IMR-90 (cell line): ENCODE results near the gene EPHX1. TPM values are rescaled to one million over a fixed set of nuclear protein-coding genes. Genes with fewer than 3 reads are reported as not detected.

Experiments used
- ATAC-seq: fragments of 200-7000 bp; cut with Tn5 transposase; 2 replicates; pipeline ENCODE4 v1.9.1; 2020; ENCODE audit warnings: low read depth, mild to moderate bottlenecking, moderate library complexity
- BruUV-seq: library from RNA; stranded (reverse); fragments of 400-500 nt; replicated peaks from 2 replicates; lab custom pipeline; 2021; lab: Mats Ljungman, UMichigan
- CTCF ChIA-PET: fragments of 300-600 bp; formaldehyde crosslinking; extraction: SDS; loops from one replicate; lab custom pipeline; 2021; ENCODE audit warnings: antibody characterized with exemption; lab: Yijun Ruan, JAX
- POLR2A ChIA-PET: fragments of 300-600 bp; sonication (Branson Sonifier 250); formaldehyde crosslinking; loops from one replicate; lab custom pipeline; 2022; ENCODE audit warnings: antibody characterized with exemption; ENCODE audit not compliant: unreplicated experiment; lab: Charles Lee
- DNase-seq: peaks from one replicate; pipeline ENCODE4 v3.0.0; 2013
- H2AFZ ChIP-seq: replicated peaks from 2 replicates; pipeline ENCODE3; 2013; ENCODE audit warnings: low read length, mild to moderate bottlenecking; ENCODE audit not compliant: poor library complexity
- H2AK5ac ChIP-seq: 2 replicates; pipeline ENCODE4 v1.6.1; 2013; ENCODE audit warnings: low read depth, low read length, inconsistent platforms
- H2AK9ac ChIP-seq: replicated peaks from 2 replicates; pipeline ENCODE3; 2013; ENCODE audit warnings: mild to moderate bottlenecking, low read depth, low read length, moderate library complexity; ENCODE audit not compliant: poor library complexity
- H2BK120ac ChIP-seq: 2 replicates; pipeline ENCODE4 v1.6.1; 2013; ENCODE audit warnings: low read depth, low read length, inconsistent platforms
- H2BK15ac ChIP-seq: 3 replicates; pipeline ENCODE4 v1.6.1; 2013; ENCODE audit warnings: low read depth, low read length, inconsistent platforms
- H2BK20ac ChIP-seq: 2 replicates; pipeline ENCODE4 v1.6.1; 2013; ENCODE audit warnings: low read depth, mild to moderate bottlenecking, inconsistent platforms, low read length, moderate library complexity
- H2BK5ac ChIP-seq: 2 replicates; pipeline ENCODE4 v1.6.1; 2013; ENCODE audit warnings: mild to moderate bottlenecking, low read depth, low read length, inconsistent platforms; ENCODE audit not compliant: poor library complexity, severe bottlenecking
- H3K14ac ChIP-seq: replicated peaks from 2 replicates; pipeline ENCODE4 v1.6.1; 2013; ENCODE audit warnings: low read depth, low read length, inconsistent platforms
- H3K18ac ChIP-seq: 2 replicates; pipeline ENCODE4 v1.6.1; 2013; ENCODE audit warnings: low read depth, low read length, control low read depth
- H3K23ac ChIP-seq: 2 replicates; pipeline ENCODE4 v1.6.1; 2013; ENCODE audit warnings: low read depth, low read length, inconsistent platforms
- H3K27ac ChIP-seq: 2 replicates; pipeline ENCODE4 v1.5.1; 2013; ENCODE audit warnings: mild to moderate bottlenecking, control low read depth, low read length; ENCODE audit not compliant: insufficient read depth
- H3K27me3 ChIP-seq: 2 replicates; pipeline ENCODE4 v1.6.1; 2013; ENCODE audit warnings: low read length; ENCODE audit not compliant: control insufficient read depth, insufficient read depth
- H3K36me3 ChIP-seq: 2 replicates; pipeline ENCODE4 v1.6.1; 2013; ENCODE audit warnings: low read length, mixed read lengths; ENCODE audit not compliant: control insufficient read depth, insufficient read depth
- H3K4ac ChIP-seq: 2 replicates; pipeline ENCODE4 v1.6.1; 2013; ENCODE audit warnings: low read depth, low read length, inconsistent platforms
- H3K4me1 ChIP-seq: 2 replicates; pipeline ENCODE4 v1.6.1; 2013; ENCODE audit warnings: low read length, mixed read lengths; ENCODE audit not compliant: control insufficient read depth, insufficient read depth
- H3K4me2 ChIP-seq: 2 replicates; pipeline ENCODE4 v1.6.1; 2013; ENCODE audit warnings: low read depth, mild to moderate bottlenecking, control low read depth, low read length, moderate library complexity
- H3K4me3 ChIP-seq: 2 replicates; pipeline ENCODE4 v1.5.1; 2013; ENCODE audit warnings: low read depth, mild to moderate bottlenecking, control low read depth, low read length, moderate library complexity; ENCODE audit not compliant: insufficient read depth
- H3K56ac ChIP-seq: 2 replicates; pipeline ENCODE4 v1.6.1; 2013; ENCODE audit warnings: low read length, inconsistent platforms; ENCODE audit not compliant: insufficient read depth; ENCODE audit errors: extremely low read depth
- H3K79me1 ChIP-seq, 2 experiments: 2 replicates each; pipeline ENCODE4 v1.6.1; 2013; ENCODE audit warnings: low read length in 2 of 2, inconsistent platforms in 1 of 2, low read depth in 1 of 2
- H3K9ac ChIP-seq: 2 replicates; pipeline ENCODE4 v1.6.1; 2013; ENCODE audit warnings: low read depth, low read length, control low read depth
- H3K9me1 ChIP-seq: 2 replicates; pipeline ENCODE4 v1.6.1; 2013; ENCODE audit warnings: low read length, inconsistent platforms; ENCODE audit not compliant: insufficient read depth
- H3K9me3 ChIP-seq: 2 replicates; pipeline ENCODE4 v1.6.1; 2013; ENCODE audit warnings: low read length; ENCODE audit not compliant: control insufficient read depth, insufficient read depth
- H4K20me1 ChIP-seq: 2 replicates; pipeline ENCODE4 v1.6.1; 2013; ENCODE audit warnings: low read length, inconsistent platforms; ENCODE audit not compliant: insufficient read depth
- H4K5ac ChIP-seq: 2 replicates; pipeline ENCODE4 v1.6.1; 2013; ENCODE audit warnings: mild to moderate bottlenecking, low read depth, low read length, control low read depth
- H4K8ac ChIP-seq, 2 experiments: 2 replicates each; pipeline ENCODE4 v1.6.1; 2013; ENCODE audit warnings: low read depth in 2 of 2, low read length in 2 of 2, control low read depth in 1 of 2, inconsistent platforms in 1 of 2
- H4K91ac ChIP-seq: 2 replicates; pipeline ENCODE4 v1.6.1; 2013; ENCODE audit warnings: low read depth, low read length, inconsistent platforms; ENCODE audit not compliant: insufficient read depth
- CEBPB ChIP-seq: IDR thresholded peaks from 2 replicates; pipeline ENCODE4 v1.6.1; 2012; ENCODE audit warnings: low read depth, low read length, improper control_type of control experiment
- CHD1 ChIP-seq: IDR thresholded peaks from 2 replicates; pipeline ENCODE4 v1.6.1; 2012; ENCODE audit warnings: low read depth, low read length, improper control_type of control experiment
- FOS ChIP-seq: fragments of 150-350 bp; IDR thresholded peaks from 2 replicates; pipeline ENCODE4 v1.6.1; 2016; ENCODE audit warnings: low read depth, low read length
- MAFK ChIP-seq: IDR thresholded peaks from 2 replicates; pipeline ENCODE4 v1.6.1; 2012; ENCODE audit warnings: low read depth, low read length, improper control_type of control experiment
- MAZ ChIP-seq: IDR thresholded peaks from 2 replicates; pipeline ENCODE4 v1.6.1; 2012; ENCODE audit warnings: low read depth, mild to moderate bottlenecking, low read length, improper control_type of control experiment, moderate library complexity, borderline replicate concordance
- MXI1 ChIP-seq: IDR thresholded peaks from 2 replicates; pipeline ENCODE4 v1.6.1; 2012; ENCODE audit warnings: low read depth, mild to moderate bottlenecking, low read length, moderate library complexity, borderline replicate concordance
- NFE2L2 ChIP-seq: fragments of 150-350 bp; IDR thresholded peaks from 2 replicates; pipeline ENCODE4 v1.6.1; 2016; ENCODE audit warnings: low read depth, mild to moderate bottlenecking, low read length
- POLR2A ChIP-seq: IDR thresholded peaks from 2 replicates; pipeline ENCODE4 v1.6.1; 2012; ENCODE audit warnings: mild to moderate bottlenecking, low read depth, low read length
- RAD21 ChIP-seq: IDR thresholded peaks from 2 replicates; pipeline ENCODE4 v1.6.1; 2012; ENCODE audit warnings: low read length, improper control_type of control experiment
- RCOR1 ChIP-seq: IDR thresholded peaks from 2 replicates; pipeline ENCODE4 v1.6.1; 2012; ENCODE audit warnings: mild to moderate bottlenecking, low read length, improper control_type of control experiment; ENCODE audit not compliant: insufficient replicate concordance
- RFX5 ChIP-seq: IDR thresholded peaks from 2 replicates; pipeline ENCODE4 v1.8.0; 2012; ENCODE audit warnings: low read depth, mild to moderate bottlenecking, low read length, moderate library complexity
- SMC3 ChIP-seq: fragments of 150-350 bp; IDR thresholded peaks from 2 replicates; pipeline ENCODE4 v1.6.1; 2016; ENCODE audit warnings: low read depth, mild to moderate bottlenecking, antibody characterized with exemption, low read length, moderate library complexity
- WGBS, 2 experiments: methylation state at CpG; one replicate each; pipeline versions ENCODE4 v1.1.5 to v1.1.7; 2013; ENCODE audit warnings: missing lambda C conversion rate in 2 of 2; ENCODE audit not compliant: insufficient read length in 1 of 2; ENCODE audit errors: extremely low coverage in 2 of 2; 5-methylcytosine and 5-hydroxymethylcytosine counted together
- dilution Hi-C: fragments of 300-500 bp; cut with HindIII; formaldehyde crosslinking; loops from one replicate; pipeline ENCODE4 v1.14.3; 2018; ENCODE audit warnings: low sequenced_read_pairs; ENCODE audit not compliant: unreplicated experiment
- in situ Hi-C: fragments of 300-500 bp; cut with MboI; formaldehyde crosslinking; loops from 3 replicates; pipeline ENCODE4 v1.14.3; 2019; ENCODE audit warnings: low sequenced_read_pairs, inconsistent platforms, mixed read lengths
- intact Hi-C: fragments of 100-400 bp; cut with micrococcal nuclease; formaldehyde crosslinking; loops from 2 replicates; pipeline ENCODE4 v1.10.0; 2022
- polyA plus RNA-seq, 3 experiments: library from polyadenylated mRNA; depleted of rRNA; stranded (reverse); fragments of >200 nt; gene quantifications; 2 replicates each; pipeline ENCODE4 v1.2.3, GENCODE V29; 2012; ENCODE audit warnings: low replicate concordance in 1 of 3
- total RNA-seq: library from RNA; depleted of rRNA; stranded (reverse); fragments of >200 nt; gene quantifications from 2 replicates; pipeline ENCODE4 v1.2.3, GENCODE V29; 2012
- TF ChIP-seq, protein P1 (sequence below): fragments of 150-350 bp; IDR thresholded peaks from 2 replicates; pipeline ENCODE4 v1.6.1; 2016; ENCODE audit warnings: low read depth, mild to moderate bottlenecking, low read length, moderate library complexity, borderline replicate concordance
- TF ChIP-seq, protein P2 (sequence below): conservative IDR thresholded peaks from 2 replicates; pipeline ENCODE4 v1.5.1; 2012; ENCODE audit warnings: mild to moderate bottlenecking, low read depth, low read length, improper control_type of control experiment

Gene EPHX1
- total and polyA plus RNA-seq, 2 of the 4 experiments (the other 2 are of a cell fraction) = 20.3 to 46.3 TPM

DNA sequence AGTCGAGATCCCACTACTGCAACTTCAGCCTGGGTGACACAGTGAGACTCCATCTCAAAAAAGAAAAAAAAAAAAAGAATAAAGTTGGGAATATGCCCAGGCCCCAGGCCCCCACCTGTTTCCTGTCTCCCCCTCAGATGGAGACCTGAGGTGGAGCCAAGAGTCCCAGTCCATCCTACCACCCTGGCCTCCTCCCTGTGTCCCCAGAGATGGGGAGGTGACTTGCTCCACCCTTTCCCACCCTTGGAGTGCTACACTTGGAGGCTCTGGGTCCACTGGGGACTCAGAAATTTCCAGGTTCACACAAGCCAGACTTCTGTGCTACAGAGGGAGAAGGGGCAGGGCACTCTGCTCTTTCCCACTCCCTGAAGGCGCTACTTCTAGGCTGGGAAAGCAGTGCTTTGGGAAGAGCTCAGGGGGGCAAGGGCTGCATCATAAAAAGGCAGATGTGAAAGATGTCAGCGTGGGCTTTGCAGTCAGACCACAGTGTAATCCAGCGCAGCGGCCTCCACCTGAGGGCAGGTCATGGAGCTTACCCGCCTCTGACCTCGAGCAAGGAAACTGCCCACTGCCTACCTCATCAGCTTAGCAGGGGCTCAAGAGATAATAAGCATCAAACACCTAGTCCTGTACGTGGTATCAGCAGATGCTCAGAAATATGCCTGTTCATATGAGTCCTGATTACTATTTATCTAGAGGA, 58.9 kb downstream of the EPHX1 start:
- Histone ChIP-seq H3K18ac (no peak overlapping the region), H3K9ac (no peak overlapping the region), H2AFZ (no peak overlapping the region), H3K79me1 (peaks cover 0 to 21% of the 10 kb centered on the region in 2 experiments; a peak in 2 of 4 replicates), H3K4ac (no peak overlapping the region), H4K5ac (no peak overlapping the region), H3K9me1 (peaks cover 19% of the 10 kb centered on the region; the same call in 1 of the 2 replicates), H2AK9ac (no peak overlapping the region), H4K8ac (no peak overlapping the region), H2BK15ac (no peak overlapping the region), H3K14ac (no peak overlapping the region), H3K4me2 (no peak overlapping the region), H4K20me1 (peaks cover 19% of the 10 kb centered on the region), H3K27ac (no peak overlapping the region), H2BK5ac (no peak overlapping the region), H4K91ac (no peak overlapping the region), H2AK5ac (no peak overlapping the region), H2BK120ac (no peak overlapping the region), H3K56ac (no peak overlapping the region), H3K4me3 (no peak overlapping the region), H3K27me3 (no peaks in the 10 kb centered on the region), H2BK20ac (no peak overlapping the region), H3K4me1 (peaks cover 13% of the 10 kb centered on the region), H3K36me3 (peaks cover 47% of the 10 kb centered on the region), H3K23ac (no peak overlapping the region), H3K9me3 (no peaks in the 10 kb centered on the region)
- WGBS, 2 experiments = 89% methylated on average over 1 of the region's 8 CpGs; no CpG with 5 or more reads in 1 of the 2 experiments
- POLR2A ChIA-PET = no interaction called here
- no TSS peak for BruUV-seq
- dilution Hi-C loops = no loop called here
- in situ Hi-C loops = no loop called here
- CTCF ChIA-PET = no interaction called here
- TF ChIP-seq NFE2L2 = no peak
- TF ChIP-seq MAFK = no peak
- TF ChIP-seq CHD1 = no peak
- TF ChIP-seq SMC3 = no peak
- TF ChIP-seq FOS = no peak
- TF ChIP-seq MAZ = no peak
- TF ChIP-seq, protein P1, sequence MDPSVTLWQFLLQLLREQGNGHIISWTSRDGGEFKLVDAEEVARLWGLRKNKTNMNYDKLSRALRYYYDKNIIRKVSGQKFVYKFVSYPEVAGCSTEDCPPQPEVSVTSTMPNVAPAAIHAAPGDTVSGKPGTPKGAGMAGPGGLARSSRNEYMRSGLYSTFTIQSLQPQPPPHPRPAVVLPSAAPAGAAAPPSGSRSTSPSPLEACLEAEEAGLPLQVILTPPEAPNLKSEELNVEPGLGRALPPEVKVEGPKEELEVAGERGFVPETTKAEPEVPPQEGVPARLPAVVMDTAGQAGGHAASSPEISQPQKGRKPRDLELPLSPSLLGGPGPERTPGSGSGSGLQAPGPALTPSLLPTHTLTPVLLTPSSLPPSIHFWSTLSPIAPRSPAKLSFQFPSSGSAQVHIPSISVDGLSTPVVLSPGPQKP = no peak
- no peak for TF ChIP-seq RCOR1
- no peak for TF ChIP-seq RAD21
- TF ChIP-seq, protein P2, sequence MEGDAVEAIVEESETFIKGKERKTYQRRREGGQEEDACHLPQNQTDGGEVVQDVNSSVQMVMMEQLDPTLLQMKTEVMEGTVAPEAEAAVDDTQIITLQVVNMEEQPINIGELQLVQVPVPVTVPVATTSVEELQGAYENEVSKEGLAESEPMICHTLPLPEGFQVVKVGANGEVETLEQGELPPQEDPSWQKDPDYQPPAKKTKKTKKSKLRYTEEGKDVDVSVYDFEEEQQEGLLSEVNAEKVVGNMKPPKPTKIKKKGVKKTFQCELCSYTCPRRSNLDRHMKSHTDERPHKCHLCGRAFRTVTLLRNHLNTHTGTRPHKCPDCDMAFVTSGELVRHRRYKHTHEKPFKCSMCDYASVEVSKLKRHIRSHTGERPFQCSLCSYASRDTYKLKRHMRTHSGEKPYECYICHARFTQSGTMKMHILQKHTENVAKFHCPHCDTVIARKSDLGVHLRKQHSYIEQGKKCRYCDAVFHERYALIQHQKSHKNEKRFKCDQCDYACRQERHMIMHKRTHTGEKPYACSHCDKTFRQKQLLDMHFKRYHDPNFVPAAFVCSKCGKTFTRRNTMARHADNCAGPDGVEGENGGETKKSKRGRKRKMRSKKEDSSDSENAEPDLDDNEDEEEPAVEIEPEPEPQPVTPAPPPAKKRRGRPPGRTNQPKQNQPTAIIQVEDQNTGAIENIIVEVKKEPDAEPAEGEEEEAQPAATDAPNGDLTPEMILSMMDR = no peak
- TF ChIP-seq POLR2A = no peak
- TF ChIP-seq CEBPB = no peak
- no peak for TF ChIP-seq RFX5
- no peak for TF ChIP-seq MXI1
- no peak for ATAC-seq
- DNase-seq = no peak
- intact Hi-C loops = no loop called here
